Measurements from ENCODE around the gene NKPD1.

Gene NKPD1

GRCh38 chr19:45117167-45117594 is 43.6 kb downstream of the NKPD1 start:
- no peak for DNase-seq

DNA sequence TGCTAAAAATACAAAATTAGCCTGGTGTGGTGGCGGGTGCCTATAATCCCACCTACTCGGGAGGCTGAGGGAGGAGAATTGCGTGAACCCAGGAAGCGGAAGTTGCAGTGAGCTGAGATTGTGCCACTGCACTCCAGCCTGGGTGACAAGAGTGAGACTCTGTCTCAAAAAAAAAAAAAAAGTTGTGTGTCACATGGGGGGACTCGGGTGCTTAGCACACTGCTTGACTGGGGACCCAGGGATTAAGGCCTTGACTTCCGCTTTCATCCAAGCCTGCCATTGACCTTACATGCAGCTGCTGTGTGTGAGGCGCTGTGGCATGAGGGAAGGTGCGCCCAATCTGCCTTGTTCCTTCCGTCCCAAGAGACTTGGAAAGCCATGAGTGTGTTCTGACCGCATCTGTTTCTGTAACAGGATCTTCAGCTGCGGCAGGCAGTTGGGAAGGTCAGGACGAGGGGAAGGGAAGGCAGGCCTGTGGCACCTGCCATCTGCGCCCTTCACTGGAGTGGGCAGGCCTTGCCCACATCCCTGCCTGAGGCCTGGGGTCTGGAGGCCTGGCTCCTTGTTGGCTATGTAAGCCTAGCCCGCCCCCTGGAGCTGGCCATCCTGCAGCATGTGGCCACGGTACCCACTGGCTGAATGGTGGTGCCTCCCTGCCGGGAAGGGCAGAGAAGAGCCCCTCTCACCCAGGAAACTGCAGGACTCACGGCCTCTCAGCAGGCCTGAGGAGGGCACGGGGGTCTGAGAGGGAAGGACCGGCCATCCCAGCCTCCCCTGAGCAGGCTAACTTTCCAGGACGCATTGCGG is 44.8 kb downstream of the NKPD1 start:
- no peak for DNase-seq

DNA sequence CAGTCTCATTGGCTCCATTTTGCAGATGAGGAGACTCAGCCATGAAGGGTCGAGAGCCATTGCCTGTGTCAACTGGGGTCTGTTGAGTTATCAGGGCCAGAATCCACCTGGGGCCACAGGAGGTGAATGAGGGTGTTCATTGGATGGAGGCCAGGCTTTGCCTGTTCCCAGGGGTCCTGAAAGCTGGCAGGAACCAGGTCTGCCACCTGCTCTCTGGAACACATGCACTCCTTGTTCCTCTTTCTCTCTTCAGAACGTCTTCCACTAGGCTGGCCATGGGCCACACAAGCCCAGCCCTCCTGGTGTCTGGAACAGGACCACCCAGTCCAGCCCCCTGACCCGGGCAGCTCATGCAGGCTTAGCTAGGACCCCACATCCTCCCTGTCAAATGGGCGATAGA is 46.7 kb downstream of the NKPD1 start:
- no peak for DNase-seq

DNA sequence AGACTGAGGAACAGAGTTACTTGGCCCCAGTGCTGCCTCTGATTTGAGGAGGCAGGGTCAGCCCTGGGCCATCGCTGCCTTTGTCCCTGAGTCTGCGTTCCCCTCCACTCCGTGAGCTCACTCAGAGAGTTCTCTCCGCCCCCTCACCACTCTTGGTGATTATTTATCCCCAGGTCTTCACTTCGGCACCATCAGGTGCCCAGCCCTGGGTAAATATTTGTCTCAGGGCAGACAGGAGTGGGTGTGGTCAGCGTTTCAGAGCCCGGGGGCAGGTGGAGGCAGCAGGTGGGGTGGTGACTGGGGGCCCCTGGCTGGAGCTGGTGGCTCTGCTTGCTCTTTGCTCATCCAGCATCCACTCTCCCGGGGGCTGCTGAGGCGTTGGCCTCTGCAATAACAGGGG is 47.2 kb downstream of the NKPD1 start:
- DNase-seq, result no peak

DNA sequence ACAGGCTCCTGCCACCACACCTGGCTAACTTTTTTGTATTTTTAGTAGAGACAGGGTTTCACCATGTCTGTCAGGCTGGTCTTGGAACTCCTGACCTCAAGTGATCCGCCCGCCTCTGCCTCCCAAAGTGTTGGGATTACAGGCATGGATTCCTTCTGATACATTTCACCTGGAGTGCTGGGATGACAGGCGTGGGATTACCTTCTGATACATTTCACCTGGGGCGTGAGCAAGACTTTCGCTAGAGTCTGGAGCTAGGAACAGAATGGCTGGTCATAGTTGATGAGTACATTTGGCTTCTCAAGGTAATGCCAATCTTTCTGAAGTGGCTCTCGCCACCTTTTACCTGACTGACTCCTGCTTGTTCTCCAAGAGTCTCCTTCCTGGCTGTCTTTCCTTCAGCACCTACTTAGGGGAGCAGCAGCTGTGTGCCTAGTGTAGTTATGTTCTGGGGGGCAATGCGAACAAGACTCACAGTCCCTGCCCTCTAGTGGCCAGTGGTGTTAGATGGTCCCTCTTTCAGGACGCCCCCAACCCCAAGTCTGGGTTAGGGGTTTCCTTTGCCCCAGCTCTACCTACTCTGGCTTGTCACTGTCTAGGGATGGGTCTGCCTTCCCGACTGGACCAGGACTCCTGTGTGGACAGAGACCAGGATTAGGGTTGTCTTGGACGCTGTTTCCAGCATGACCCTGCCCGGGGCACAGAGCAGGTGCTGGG is 48.5 kb downstream of the NKPD1 start:
- DNase-seq, result no peak
